GM21390 (cell line): ENCODE results near the gene COL20A1.

ENCODE experiments used
- ATAC-seq: cut with Tn5 transposase; IDR thresholded peaks from one replicate; pipeline ENCODE4 v1.9.1; 2021; ENCODE audit not compliant: unreplicated experiment

COL20A1 gene

DNA sequence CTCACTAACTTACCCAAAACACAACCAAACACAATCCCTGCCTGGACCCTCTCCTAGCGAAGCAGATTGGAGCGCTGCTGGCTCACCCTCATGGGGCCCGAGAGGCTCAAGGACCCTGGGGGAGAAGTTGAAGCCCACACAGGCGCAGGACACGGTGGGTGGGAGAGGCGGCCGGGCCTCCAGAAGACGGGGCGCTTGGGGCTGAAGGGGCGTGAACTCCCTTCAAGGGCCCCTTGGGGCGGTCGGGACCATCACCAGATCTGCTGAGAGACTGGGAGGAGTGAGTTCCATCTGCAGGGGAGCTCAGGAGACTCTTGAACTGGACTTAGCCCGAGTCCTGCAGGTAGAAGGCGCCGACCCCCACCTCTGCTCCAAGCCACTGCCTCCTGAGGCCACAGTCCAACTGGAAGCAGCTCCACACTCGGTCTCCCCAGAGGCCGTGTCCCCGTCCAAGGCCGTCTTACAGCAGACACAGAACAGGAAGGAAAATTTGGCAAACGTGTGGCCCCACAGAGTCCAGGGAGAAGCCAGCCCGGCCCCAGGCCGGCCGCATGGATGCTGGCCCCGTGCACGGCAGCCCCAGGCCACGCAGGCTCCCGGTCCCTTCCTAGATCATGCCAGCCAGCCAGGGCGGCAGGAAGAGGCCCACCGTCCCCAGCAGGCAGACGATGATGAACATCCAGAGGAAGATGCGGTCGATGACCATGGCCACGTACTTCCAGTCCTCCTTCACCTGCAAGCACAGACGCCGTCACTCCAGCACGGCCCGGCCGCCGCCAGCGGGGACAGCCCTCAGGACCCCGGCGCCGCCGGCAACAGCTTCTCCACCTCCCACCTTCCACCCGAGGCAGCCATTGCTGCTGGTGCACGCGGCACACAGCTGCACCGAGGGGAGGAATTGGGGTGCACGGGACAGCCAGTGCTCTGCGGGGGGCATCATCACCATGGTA lies 53.4 kb downstream of the COL20A1 start:
- ATAC-seq, result no peak

DNA sequence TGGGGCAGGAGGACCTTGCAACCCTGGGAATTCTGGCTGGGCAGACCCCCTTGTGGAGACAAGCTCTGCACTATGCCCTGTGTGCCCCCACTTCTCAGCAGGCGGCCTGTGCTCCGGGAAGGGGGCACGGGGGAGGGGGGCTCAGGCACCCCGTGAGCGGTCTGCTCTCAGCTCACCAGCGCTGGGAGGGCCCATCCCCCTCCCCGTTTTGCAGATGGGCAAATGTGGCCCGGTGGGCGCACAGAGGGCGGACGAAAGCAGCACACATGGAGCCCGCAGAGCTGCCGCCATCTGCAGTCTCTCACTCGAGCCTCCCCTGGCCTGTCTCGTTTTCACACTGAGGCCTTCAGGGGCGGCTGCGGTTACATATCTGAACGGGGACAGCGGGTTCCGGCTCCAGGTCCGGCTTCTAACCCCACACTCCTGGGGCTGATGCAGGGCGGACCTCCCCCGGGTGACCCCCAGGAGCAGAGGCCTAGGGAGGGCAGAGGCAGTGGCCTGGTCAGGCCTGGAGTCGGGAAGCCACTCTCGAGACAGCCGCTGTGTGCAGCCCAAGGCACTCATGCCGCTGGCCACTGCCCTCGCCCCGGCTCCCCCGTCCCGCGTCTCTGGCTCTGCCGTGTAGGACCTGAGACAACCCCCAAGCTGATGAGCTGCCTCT lies 54.2 kb downstream of the COL20A1 start:
- ATAC-seq, result no peak

DNA sequence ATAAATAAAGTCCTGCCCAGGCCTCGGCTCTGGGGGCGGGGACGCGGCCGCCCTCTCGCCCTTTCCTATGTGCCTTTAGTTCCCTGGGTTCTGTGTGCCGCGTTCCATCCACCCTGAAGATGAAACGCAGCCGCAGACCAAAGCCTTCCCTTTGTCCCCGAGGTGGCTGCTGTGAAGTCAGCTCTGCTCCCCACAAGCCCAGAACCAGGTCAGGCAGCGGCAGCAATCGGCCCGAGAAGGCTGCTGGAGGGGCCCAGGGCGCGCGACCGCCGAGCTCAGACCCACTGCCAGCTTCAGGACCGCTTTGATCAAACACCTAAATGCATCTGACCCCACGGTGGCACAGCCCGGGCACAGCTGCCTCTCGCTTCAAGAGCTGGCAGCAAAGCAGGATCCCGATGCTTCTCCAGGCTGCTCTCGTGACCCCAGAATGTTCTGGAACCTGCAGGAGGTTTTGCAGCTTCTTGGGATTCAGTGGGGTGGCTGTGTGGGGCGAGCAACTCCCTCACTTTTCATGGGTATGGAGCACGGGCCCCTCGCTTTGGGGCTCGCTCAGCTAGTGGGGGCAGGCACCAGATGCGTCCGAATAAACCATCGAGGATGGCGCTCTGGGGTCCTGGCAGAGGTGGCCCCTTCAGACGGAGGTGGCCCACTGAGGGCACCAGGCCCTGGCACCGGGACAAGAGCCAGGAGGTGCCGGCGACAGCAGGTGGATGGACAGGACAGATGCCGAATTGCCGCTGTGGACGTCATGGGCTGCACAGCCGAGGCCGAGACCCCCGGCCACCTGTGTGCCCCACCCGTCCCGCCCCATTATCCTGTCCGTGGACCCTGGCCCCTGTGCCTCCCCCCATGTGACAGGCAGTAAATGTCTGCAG lies 55.2 kb downstream of the COL20A1 start:
- no peak for ATAC-seq

DNA sequence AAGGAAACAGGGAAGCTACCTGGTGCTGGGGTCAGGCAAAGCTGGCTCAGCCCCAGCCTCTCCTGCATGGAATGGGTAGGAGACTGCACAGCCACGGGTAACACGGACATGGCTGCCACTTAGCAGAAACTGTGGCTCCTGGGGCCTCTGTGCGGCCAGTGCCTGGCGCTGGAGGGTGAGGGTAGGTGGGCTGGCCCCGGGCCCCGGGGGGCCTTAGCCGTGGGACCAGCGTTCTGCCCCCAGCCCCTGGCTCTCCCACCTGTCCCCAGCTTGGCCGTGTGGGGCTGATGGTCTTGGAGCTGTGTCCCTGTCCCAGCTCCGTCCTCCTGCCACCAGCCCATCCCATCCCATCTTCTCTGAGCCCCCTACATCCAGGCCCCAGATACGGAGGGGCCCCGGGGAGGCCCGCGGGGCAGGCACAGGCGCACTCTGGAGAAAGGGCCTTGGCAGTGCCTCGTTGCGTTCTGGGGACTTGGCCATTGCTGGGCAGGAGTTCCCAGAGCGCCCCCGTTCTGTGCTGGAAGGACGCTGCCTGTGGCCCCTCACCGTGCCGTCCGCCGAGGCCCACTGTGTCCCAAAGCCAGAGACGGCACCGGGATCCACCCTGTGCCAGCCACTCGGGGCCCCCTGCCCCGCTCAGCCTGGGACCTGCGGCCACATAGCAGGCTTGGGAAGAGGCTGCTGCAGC lies 56.0 kb downstream of the COL20A1 start:
- ATAC-seq, result no peak

DNA sequence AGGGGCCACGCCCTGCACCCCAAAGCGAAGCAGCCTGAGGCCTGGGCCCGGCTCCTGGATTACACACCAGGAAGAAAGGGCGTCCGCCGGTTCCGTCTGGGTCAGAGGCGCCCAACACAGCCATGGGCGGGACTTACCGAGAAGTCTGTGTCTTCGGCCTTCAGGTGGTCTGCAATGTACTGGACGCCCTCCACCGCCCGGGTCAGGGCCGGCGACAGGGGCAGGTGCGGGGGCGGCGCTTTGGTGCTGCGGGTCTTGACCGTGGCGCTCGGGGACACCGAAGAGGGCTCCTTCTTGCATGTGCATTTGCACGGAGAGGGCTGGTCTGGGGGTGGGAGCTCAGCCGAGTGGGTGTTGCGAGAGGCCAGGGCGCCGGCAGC lies 56.5 kb downstream of the COL20A1 start:
- ATAC-seq, result no peak

DNA sequence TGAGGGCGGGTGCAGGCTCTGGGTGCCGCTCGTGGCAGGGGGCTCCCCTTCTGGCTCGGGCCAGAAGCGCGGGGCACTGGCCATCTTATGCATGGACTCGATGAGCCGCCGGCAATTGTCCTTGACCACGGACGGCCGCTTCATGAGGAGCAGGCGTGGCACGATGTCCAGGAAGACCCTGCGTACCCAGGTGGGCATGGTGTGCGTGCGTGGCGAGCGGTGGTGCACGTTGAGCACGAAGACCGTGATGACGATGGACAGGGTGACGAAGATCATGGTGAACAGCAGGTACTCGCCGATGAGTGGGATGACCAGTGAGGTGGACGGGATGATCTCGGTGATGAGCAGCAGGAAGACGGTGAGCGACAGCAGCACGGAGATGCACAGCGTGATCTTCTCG lies 57.2 kb downstream of the COL20A1 start:
- no peak for ATAC-seq

DNA sequence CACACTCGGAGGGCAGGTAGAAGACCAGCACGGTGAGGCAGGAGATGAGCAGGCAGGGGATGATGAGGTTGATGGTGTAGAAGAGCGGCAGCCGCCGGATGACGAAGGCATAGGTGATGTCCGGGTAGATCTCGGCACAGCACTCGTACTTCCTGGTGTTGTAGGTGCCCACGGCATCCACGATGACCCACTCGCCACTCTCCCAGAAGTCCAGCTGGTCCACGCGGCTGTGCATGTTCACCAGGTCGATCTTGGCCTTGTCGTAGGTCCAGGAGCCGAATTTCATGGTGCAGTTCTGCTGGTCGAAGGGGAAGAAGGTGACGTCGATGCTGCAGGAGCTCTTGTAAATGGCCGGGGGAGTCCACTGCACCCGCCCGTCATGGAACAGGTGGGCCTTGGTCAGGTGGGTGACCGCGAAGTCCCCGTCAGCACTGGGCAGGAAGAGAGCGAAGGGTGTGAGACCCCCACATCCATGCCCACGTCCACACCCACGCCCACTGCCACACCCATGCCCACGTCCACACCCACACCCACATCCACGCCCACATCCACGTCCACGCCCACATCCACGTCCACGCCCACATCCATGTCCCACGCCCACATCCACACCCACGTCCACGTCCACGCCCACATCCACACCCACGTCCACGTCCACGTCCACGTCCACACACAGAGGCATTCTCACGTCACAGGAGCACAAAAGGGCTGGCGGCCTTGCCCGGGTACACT lies 57.8 kb downstream of the COL20A1 start:
- no peak for ATAC-seq

DNA sequence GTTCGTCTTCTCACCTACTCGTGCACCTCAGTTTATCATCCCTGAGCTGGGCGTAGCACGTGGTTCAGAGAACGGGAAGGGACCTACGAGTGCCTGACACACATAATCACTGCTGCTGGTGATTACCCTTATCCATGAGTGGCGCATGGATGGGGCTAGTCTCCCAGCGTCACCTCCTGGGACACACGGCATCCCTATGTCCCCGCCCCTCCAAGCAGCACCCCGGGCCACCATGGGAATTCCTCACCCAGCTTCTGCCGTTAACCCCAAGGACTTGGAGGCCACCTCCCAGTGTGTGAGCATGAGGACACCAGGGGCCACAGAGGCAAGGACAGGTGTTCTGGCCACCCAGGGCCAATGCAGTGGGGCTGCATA lies 58.3 kb downstream of the COL20A1 start:
- ATAC-seq, result no peak

DNA sequence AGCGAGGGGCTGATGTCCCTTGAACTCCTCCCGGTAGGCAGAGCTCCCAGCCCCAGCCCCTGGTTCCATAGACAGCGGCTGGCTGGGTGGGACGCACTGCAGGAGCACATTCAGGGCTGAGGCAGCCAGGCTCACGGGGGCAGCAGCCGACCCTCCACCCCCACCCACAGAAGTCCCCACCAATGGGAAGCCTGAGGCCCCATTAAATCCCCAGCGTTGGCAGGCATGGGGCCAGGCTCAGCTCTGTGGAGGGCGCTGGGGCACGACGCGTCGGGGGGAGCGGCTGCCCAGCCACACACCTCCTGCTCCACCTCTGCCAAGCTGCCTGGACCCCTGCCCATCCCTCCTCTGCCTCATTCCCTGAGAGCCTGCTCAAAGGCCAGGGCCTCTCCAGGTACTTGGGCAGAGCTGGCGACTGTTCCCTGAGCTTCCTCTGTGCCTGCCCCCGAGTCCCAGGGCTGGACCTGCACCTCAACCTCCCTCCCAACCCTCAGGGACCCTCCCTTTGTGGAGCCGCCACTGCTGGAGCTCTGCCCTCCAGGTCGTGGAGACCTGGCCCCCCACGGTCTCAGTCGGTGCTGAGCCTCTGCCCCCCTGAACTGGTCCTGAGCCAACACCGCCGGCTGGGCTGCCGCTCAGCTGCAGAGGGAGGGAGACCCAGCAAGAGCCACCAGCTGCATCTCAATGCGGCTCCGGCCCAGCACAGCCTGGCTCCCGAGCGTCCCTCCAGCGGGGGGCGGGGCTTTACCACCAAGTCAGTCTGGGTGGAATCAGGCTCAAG lies 59.0 kb downstream of the COL20A1 start:
- ATAC-seq, result no peak

DNA sequence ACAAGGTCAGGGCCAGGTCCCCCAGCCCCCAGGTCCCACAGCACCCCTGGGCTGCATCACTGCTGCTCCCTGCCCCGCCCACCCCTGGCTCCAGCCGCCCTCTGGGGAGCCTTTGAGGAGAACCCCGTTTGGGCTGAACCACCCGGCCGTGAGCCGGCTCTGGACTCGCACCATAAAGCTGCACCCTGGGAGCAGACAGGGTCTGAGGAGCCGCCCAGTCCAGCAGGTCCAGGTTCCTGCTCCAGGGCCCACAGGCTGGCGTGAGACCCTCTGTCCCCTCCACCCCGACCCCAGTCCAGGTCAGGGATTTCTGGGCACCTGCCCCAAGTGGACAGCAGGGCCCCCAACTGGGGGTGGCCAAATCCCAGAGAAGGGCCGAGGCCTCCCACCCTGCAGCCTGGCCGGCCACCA lies 59.8 kb downstream of the COL20A1 start:
- no peak for ATAC-seq

DNA sequence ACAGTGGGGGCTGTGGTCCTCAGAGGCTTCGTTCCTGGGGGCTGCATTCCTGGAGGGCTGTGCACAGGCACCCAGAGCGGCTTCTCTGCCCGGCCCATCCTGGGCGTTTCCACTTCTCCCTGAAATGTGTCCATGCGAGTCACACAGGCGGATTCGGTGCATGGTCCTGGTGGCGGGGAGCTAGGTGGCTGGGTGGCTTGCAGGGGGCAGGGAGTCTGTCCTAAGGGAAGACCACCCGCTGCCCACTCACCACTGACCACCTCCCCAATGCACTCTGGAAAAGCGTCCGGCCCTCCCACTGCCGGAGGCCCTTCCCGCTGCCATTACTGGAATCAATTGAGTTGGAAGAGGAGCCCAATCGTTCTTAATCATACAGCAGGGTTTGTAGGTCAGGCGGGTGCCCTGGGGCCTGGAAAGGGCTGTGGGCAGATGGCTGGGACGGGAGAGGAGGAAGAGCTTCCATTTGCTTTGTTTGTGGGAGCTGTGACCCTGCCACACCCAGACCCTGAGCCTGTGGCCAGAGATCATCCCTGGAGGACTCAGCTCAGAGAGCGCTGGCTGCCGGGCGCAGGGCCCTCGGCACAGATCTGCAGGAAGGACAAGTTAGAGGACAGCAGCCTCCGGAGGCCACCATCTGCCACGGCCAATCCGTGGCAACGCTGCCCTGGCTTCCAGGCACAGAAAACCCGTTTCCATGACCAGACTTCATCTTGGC lies 61.8 kb downstream of the COL20A1 start:
- no peak for ATAC-seq

DNA sequence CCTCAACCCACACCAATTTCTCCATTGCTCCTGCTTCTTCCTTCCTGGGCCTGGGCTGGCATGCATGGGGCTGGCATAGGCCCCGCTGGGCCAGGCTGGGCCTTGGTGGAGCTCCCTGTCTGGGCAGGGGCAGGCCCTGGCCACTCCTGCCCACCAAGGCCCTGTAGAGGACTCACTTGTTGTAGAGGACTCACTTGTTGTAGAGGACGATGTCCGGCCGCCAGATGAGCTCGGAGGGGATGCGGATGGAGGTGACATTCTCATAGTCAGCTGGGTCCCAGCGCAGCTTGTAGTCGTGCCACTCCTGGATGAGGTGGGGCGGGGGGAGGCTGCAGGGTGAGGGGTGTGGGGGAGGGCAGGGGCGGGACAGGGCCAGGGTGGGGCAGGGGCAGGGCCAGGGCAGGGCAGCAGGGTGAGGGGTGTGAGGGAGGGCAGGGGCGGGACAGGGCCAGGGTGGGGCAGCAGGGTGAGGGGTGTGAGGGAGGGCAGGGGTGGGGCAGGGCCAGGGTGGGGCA lies 62.9 kb downstream of the COL20A1 start:
- ATAC-seq, result no peak

DNA sequence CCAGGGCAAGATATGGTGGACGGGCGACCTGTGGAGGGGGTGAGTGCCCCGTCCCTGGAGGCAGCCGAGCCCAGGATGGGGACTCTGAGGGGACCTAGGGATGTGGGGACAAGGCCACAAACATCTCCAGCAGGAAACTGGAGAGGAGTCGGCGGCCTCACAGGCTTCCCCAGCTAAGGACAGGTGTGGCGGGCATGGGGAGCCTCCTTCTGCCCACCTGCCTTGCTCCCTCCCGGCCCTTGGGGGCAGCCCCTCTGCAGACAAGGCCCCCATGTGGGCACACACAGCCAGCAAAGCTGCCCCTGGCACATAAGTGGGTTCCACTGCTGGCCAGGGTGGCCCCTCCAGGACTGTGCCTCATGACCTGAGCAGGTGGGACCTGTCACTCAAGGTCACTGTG lies 63.5 kb downstream of the COL20A1 start:
- ATAC-seq, result no peak

DNA sequence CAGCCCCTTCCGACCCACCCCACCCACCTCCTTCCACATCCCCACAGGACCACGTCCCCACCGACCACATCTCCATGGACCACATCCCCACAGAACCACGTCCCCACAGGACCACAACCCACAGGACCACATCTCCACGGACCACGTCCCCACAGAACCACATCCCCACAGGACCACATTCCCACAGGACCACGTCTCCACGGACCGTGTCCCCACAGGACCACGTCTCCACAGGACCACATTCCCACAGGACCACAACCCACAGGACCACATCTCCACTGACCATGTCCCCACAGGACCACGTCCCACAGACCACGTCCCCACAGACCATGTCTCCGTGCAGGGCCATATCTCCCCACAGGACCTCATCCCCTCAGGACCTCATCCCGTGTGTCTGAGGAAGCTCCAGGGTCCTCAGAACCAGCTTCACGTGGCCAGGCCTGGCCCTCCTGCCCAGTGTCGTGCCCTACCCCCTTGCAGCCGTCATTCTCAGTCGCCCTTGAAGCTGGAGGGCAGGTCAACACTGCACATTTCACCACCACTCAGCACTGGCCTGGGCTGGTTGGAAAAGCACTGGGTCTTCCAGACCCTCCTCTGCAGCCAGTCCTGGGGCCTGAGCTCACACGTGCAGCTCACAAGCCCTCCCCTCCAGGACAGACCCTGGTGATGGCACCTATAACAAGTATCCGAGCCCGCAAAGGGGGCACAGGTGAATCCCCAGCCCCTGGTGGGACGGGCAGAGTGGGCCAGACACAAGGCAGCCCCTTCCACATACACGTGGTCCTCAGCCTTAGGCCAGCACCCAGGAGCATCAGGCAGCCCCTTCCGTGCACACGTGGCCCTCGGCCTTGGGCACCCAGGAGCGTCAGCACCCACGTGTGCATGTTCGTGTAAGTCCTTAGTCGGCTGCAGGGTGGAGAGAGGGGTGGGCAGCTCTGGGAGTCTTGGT lies 64.2 kb downstream of the COL20A1 start:
- ATAC-seq, result no peak

DNA sequence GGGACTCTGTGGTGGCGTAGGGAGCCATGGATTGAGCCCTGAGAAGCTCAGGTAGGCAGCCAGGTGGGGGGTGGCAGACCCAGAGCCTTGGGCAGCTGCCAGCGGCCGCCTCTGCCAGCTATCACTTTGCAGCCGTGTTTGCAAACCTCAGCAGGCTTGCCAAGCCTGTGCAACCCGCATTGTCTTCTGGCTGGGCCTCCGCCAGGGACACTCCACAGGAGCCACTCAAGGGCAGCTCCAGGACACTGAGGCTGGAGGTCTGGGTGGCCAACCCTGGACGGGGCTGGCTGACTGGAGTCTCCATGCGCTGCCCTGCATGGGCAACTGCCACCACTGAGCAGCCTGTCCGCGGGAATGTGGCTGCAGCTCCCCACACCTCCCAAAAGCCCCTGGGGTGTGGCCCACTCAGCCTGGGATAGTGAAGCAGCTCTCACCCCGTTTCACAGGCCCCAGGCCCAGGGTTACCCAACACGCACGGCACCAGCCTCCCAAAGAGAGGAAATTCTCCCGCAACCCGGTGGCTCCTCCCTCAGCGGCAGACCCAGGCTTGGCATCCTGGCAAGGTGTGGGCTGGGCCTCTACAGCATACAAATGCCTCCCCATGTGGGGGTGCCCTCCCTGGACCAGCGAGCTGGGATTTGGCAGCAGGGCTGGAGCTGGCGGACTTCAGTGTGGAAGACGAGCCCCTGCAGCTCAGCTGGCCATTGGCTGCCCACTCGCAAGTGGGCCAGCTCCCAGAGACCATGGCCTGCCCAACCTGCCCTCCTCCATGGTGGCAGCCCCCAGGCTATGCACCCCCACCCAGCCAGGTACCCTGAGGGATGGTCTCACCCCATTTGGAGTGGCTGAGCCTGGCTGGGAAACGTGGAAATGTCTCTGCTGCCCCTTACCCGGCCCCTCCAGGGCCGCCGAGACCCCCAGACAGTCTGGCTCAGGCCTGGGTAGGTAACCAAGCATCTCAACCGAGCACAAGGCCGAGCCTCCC lies 65.2 kb downstream of the COL20A1 start:
- ATAC-seq, result no peak

DNA sequence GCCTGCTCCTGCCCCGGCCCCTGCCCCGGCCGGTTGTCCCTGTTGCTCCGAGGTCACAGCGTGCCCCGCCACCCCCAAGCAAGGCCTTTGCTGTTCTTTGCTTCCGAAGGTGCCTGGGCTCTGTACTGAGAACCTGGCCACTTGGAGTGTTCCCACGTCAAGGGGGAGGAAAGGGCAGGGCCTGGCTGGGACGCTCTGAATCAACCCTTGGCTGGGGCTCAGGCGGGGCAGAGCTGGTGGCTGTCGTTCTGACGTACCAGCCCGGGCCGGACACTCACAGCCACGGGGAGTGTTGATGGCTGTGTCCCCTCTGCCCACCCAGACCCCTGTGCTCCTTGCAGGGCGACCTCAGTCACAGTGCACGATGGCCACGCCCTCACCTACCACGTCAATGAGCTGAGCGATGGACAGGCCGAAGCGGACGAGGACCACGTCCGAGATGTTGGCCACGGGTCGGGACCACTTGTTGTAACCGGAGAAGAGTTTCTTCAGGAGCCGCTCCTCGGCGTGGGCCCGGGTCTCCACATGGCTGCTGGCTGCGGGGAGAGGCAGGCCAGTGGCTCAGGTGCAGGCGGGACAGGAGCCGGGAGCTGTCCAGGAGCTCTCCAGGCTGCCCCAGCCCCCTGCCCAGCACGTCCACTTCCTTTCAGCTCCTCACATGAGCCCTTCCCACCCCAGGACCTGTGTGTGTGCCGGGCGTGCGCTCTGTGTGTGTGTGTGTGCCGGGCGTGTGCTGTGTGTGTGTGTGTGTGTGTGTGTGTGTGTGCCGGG lies 66.4 kb downstream of the COL20A1 start:
- ATAC-seq, result no peak
